H9 (cell line): ENCODE data around the gene PCGF3. TPM values are rescaled to one million over a fixed set of nuclear protein-coding genes. Genes with fewer than 3 reads are reported as not detected.
"Not testable (repeated sequence)": the region's sequence is repeated elsewhere in the genome, so short reads cannot be mapped to it uniquely, and the experiment has no call there.

Experiments used
- DNase-seq: peaks from one replicate; pipeline ENCODE4 v3.0.0-alpha.2; 2017
- H2AFZ ChIP-seq: one replicate; pipeline ENCODE4 v1.6.1; 2013; ENCODE audit warnings: mild to moderate bottlenecking, low read length, control low read depth, moderate library complexity
- H2AK5ac ChIP-seq: 2 replicates; pipeline ENCODE4 v1.6.1; 2013; ENCODE audit warnings: low read length, control low read depth, mixed read lengths; ENCODE audit not compliant: insufficient read length
- H2BK120ac ChIP-seq: one replicate; pipeline ENCODE4 v1.6.1; 2013; ENCODE audit warnings: low read depth, mild to moderate bottlenecking, low read length, control low read depth, inconsistent platforms; ENCODE audit not compliant: poor library complexity, severe bottlenecking
- H2BK12ac ChIP-seq: 2 replicates; pipeline ENCODE4 v1.6.1; 2013; ENCODE audit warnings: low read length, control low read depth, mixed read lengths, low read depth; ENCODE audit not compliant: insufficient read length
- H2BK15ac ChIP-seq: 2 replicates; pipeline ENCODE4 v1.6.1; 2013; ENCODE audit warnings: low read depth, low read length, control low read depth
- H2BK20ac ChIP-seq: one replicate; pipeline ENCODE4 v1.6.1; 2013; ENCODE audit warnings: low read depth, mild to moderate bottlenecking, low read length, control low read depth, inconsistent platforms; ENCODE audit not compliant: poor library complexity, severe bottlenecking
- H2BK5ac ChIP-seq: 2 replicates; pipeline ENCODE4 v1.6.1; 2013; ENCODE audit warnings: low read length, control low read depth, mixed read lengths; ENCODE audit not compliant: insufficient read length
- H3K14ac ChIP-seq: 2 replicates; pipeline ENCODE4 v1.6.1; 2013; ENCODE audit warnings: low read length, control low read depth; ENCODE audit not compliant: insufficient read depth
- H3K18ac ChIP-seq: 2 replicates; pipeline ENCODE4 v1.6.1; 2013; ENCODE audit warnings: low read depth, mild to moderate bottlenecking, mixed read lengths, low read length, control low read depth; ENCODE audit not compliant: insufficient read length
- H3K23ac ChIP-seq: 2 replicates; pipeline ENCODE4 v1.6.1; 2013; ENCODE audit warnings: low read length, control low read depth, mixed read lengths, low read depth; ENCODE audit not compliant: insufficient read length
- H3K23me2 ChIP-seq: 2 replicates; pipeline ENCODE4 v1.6.1; 2013; ENCODE audit warnings: low read depth, mild to moderate bottlenecking, mixed read lengths, low read length, control low read depth; ENCODE audit not compliant: insufficient read length, poor library complexity, severe bottlenecking
- H3K27ac ChIP-seq: 2 replicates; pipeline ENCODE4 v1.5.1; 2013; ENCODE audit warnings: low read length, control low read depth, mixed read lengths, low read depth; ENCODE audit not compliant: insufficient read length
- H3K27me3 ChIP-seq: 2 replicates; pipeline ENCODE4 v1.6.1; 2013; ENCODE audit warnings: low read length, control low read depth, inconsistent platforms; ENCODE audit not compliant: insufficient read depth
- H3K4ac ChIP-seq: 2 replicates; pipeline ENCODE4 v1.6.1; 2013; ENCODE audit warnings: low read depth, mild to moderate bottlenecking, control low read depth, inconsistent platforms, low read length, moderate library complexity
- H3K4me1 ChIP-seq: 2 replicates; pipeline ENCODE4 v1.6.1; 2013; ENCODE audit warnings: low read length, control low read depth, inconsistent platforms; ENCODE audit not compliant: insufficient read depth
- H3K4me2 ChIP-seq: 2 replicates; pipeline ENCODE4 v1.6.1; 2013; ENCODE audit warnings: low read length, control low read depth, mixed read lengths; ENCODE audit not compliant: insufficient read length, insufficient read depth
- H3K56ac ChIP-seq: 2 replicates; pipeline ENCODE4 v1.6.1; 2013; ENCODE audit warnings: low read depth, mild to moderate bottlenecking, mixed read lengths, low read length, control low read depth; ENCODE audit not compliant: insufficient read length
- H3K79me1 ChIP-seq: 2 replicates; pipeline ENCODE4 v1.6.1; 2013; ENCODE audit warnings: low read depth, mild to moderate bottlenecking, moderate library complexity, low read length, control low read depth, inconsistent platforms; ENCODE audit not compliant: insufficient read depth, poor library complexity, severe bottlenecking
- H3K79me2 ChIP-seq: 2 replicates; pipeline ENCODE4 v1.6.1; 2013; ENCODE audit warnings: low read length, control low read depth, inconsistent platforms; ENCODE audit not compliant: insufficient read depth
- H3K9ac ChIP-seq: 2 replicates; pipeline ENCODE4 v1.6.1; 2013; ENCODE audit warnings: low read length, control low read depth, mixed read lengths; ENCODE audit not compliant: insufficient read length; ENCODE audit errors: extremely low read depth
- H3K9me3 ChIP-seq: one replicate; pipeline ENCODE4 v1.6.1; 2013; ENCODE audit warnings: low read depth, low read length, inconsistent platforms; ENCODE audit not compliant: control insufficient read depth
- H3T11ph ChIP-seq: one replicate; pipeline ENCODE4 v1.6.1; 2013; ENCODE audit warnings: mild to moderate bottlenecking, low read length, control low read depth, inconsistent platforms
- H4K20me1 ChIP-seq: one replicate; pipeline ENCODE4 v1.6.1; 2013; ENCODE audit not compliant: control insufficient read depth, insufficient read length, insufficient read depth
- H4K5ac ChIP-seq: 2 replicates; pipeline ENCODE4 v1.6.1; 2013; ENCODE audit warnings: low read depth, mild to moderate bottlenecking, mixed read lengths, low read length, control low read depth; ENCODE audit not compliant: insufficient read length
- H4K8ac ChIP-seq: replicated peaks from 2 replicates; pipeline ENCODE4 v1.6.1; 2013; ENCODE audit warnings: low read length, control low read depth, mixed read lengths, low read depth; ENCODE audit not compliant: insufficient read length
- H4K91ac ChIP-seq: 2 replicates; pipeline ENCODE4 v1.6.1; 2013; ENCODE audit warnings: low read depth, mild to moderate bottlenecking, moderate library complexity, mixed read lengths, low read length, control low read depth; ENCODE audit not compliant: insufficient read length
- H3K27ac Mint-ChIP-seq, 3 experiments: 2 replicates in 2 of 3; 3 replicates in 1 of 3; pipeline ENCODE4 v1.8.0; 2020 to 2021; ENCODE audit warnings: mixed read lengths in 3 of 3, mild to moderate bottlenecking in 1 of 3, moderate library complexity in 1 of 3
- H3K27me3 Mint-ChIP-seq: 2 replicates; pipeline ENCODE4 v1.8.0; 2021; ENCODE audit warnings: low read depth, mild to moderate bottlenecking, moderate library complexity, mixed read lengths
- H3K36me3 Mint-ChIP-seq, 3 experiments: 2 replicates in 2 of 3; 3 replicates in 1 of 3; pipeline ENCODE4 v1.8.0; 2020 to 2021; ENCODE audit warnings: low read depth in 3 of 3, mixed read lengths in 3 of 3; ENCODE audit not compliant: insufficient read depth in 1 of 3
- H3K4me1 Mint-ChIP-seq, 2 experiments: 2 replicates each; pipeline ENCODE4 v1.8.0; 2020; ENCODE audit warnings: mixed read lengths in 2 of 2
- H3K4me3 Mint-ChIP-seq, 2 experiments: 2 replicates in 1 of 2; 3 replicates in 1 of 2; pipeline ENCODE4 v1.8.0; 2020 to 2021; ENCODE audit warnings: mild to moderate bottlenecking in 2 of 2, mixed read lengths in 2 of 2, moderate library complexity in 1 of 2
- H3K9me3 Mint-ChIP-seq, 2 experiments: 2 replicates in 1 of 2; 3 replicates in 1 of 2; pipeline ENCODE4 v1.8.0; 2020; ENCODE audit warnings: mild to moderate bottlenecking in 2 of 2, mixed read lengths in 2 of 2, moderate library complexity in 1 of 2
- CTCF ChIP-seq: fragments of 200-600 bp; sonication (generic); conservative IDR thresholded peaks from 3 replicates; pipeline ENCODE4 v1.8.0; 2021; ENCODE audit warnings: antibody characterized with exemption, mild to moderate bottlenecking
- WGBS: extraction: QIAGEN DNeasy Blood & Tissue Kit; methylation state at CpG from one replicate; pipeline ENCODE4 v1.1.7; 2013; ENCODE audit warnings: missing lambda C conversion rate, low lambda C conversion rate, mixed read lengths; ENCODE audit not compliant: insufficient read length; ENCODE audit errors: extremely low coverage; 5-methylcytosine and 5-hydroxymethylcytosine counted together
- total RNA-seq: library from RNA; stranded (reverse); gene quantifications from 2 replicates; pipeline ENCODE4 v1.2.1, GENCODE V29; 2021

PCGF3 gene
- total RNA-seq, 1 experiment from 2014 or later: 43.1 TPM

- no peaks in the 10 kb centered on the region for H3K27me3 ChIP-seq
- no peaks in the 10 kb centered on the region for H3K4me1 ChIP-seq
- H3K27ac ChIP-seq: no peak overlapping the region
- no peak overlapping the region for H2AK5ac ChIP-seq
- no peak overlapping the region for H3K4me3 Mint-ChIP-seq
- H3K9me3 Mint-ChIP-seq: no peaks in the 10 kb centered on the region
- H4K91ac ChIP-seq: no peak overlapping the region
- no peak overlapping the region for H3K56ac ChIP-seq
- no peak overlapping the region for H2BK120ac ChIP-seq
- no peaks in the 10 kb centered on the region for H3K4me1 Mint-ChIP-seq
- H3K23ac ChIP-seq: no peak overlapping the region
- H3K4me2 ChIP-seq: no peak overlapping the region
- no peak overlapping the region for H2BK12ac ChIP-seq
- no peak for DNase-seq
- no peaks in the 10 kb centered on the region for H3K79me1 ChIP-seq
- peaks cover under 1% of the 10 kb centered on the region for H3K23me2 ChIP-seq
- WGBS: no CpG with 5 or more reads among the region's 8 CpGs
- no peak overlapping the region for H2BK15ac ChIP-seq
- no peaks in the 10 kb centered on the region for H3K27me3 Mint-ChIP-seq
- H3K36me3 Mint-ChIP-seq: peaks cover 31 to 68% (median 63%) of the 10 kb centered on the region in 3 experiments
- no peak overlapping the region for H3K9ac ChIP-seq
- no peak overlapping the region for H2AFZ ChIP-seq
- no peak overlapping the region for H4K8ac ChIP-seq
- no peak overlapping the region for H3K27ac Mint-ChIP-seq
- no peak overlapping the region for H2BK5ac ChIP-seq
- H3K14ac ChIP-seq: no peak overlapping the region
- no peak overlapping the region for H3T11ph ChIP-seq
- TF ChIP-seq CTCF: no peak
- H3K18ac ChIP-seq: no peak overlapping the region
- no peak overlapping the region for H2BK20ac ChIP-seq
- peaks cover 2% of the 10 kb centered on the region for H4K20me1 ChIP-seq
- H3K9me3 ChIP-seq: no peaks in the 10 kb centered on the region
- H4K5ac ChIP-seq: no peak overlapping the region
- H3K4ac ChIP-seq: no peak overlapping the region
- no peaks in the 10 kb centered on the region for H3K79me2 ChIP-seq
Measured at GRCh38 chr4:735583-735982, 30.0 kb downstream of the PCGF3 start.

GRCh38 chr4:736561-736960 is 30.9 kb downstream of the PCGF3 start:
- not testable (repeated sequence) for H3K27me3 Mint-ChIP-seq, H3K56ac ChIP-seq, H4K91ac ChIP-seq, H3K4me2 ChIP-seq, DNase-seq, H3K23me2 ChIP-seq, H3K4me1 ChIP-seq, H2BK5ac ChIP-seq, H3K14ac ChIP-seq, H3K9ac ChIP-seq, H2AK5ac ChIP-seq, H2BK20ac ChIP-seq, H3K23ac ChIP-seq, H2BK120ac ChIP-seq, H3K4me1 Mint-ChIP-seq, H3K18ac ChIP-seq, H3K4me3 Mint-ChIP-seq, H3K27ac ChIP-seq, H3K9me3 ChIP-seq, H2BK12ac ChIP-seq, H3K27ac Mint-ChIP-seq, H3T11ph ChIP-seq, H2AFZ ChIP-seq, H3K79me1 ChIP-seq, H3K4ac ChIP-seq, H3K27me3 ChIP-seq, H2BK15ac ChIP-seq, H3K9me3 Mint-ChIP-seq, H4K5ac ChIP-seq, H3K79me2 ChIP-seq, H4K20me1 ChIP-seq, H4K8ac ChIP-seq
- H3K36me3 Mint-ChIP-seq: peaks cover 28 to 67% (median 62%) of the 10 kb centered on the region in 3 experiments
- no CpG with 5 or more reads among the region's 34 CpGs for WGBS
